ENCODE results near the gene INAVA. TPM values are rescaled to one million over a fixed set of nuclear protein-coding genes. Genes with fewer than 3 reads are reported as not detected.

Gene INAVA
- total RNA-seq, 1 donor from 2014 or later, result 2.4 TPM

GRCh38 chr1:200874694-200875093 is 20.0 kb upstream of the INAVA start:
- no peak for TF ChIP-seq CTCF (IDR thresholded peaks at IDR 0.05; ENCODE audit: partially characterized antibody, unreplicated experiment)
- peaks cover 4% of the 10 kb centered on the region for H3K9me3 Mint-ChIP-seq (ENCODE audit: unreplicated experiment)
- peak overlapping the region; percentile 51 for H3K4me3 Mint-ChIP-seq (ENCODE audit: unreplicated experiment)
- H3K4me1 Mint-ChIP-seq (ENCODE audit: low read depth, unreplicated experiment), result no peaks in the 10 kb centered on the region
- H3K36me3 Mint-ChIP-seq (ENCODE audit: unreplicated experiment), result no peaks in the 10 kb centered on the region
- DNase-seq, result no peak
- no peak overlapping the region for H3K27ac Mint-ChIP-seq (ENCODE audit: unreplicated experiment)
- H3K27me3 Mint-ChIP-seq (ENCODE audit: unreplicated experiment), result peaks cover 7% of the 10 kb centered on the region

GRCh38 chr1:200875416-200875815 is 19.3 kb upstream of the INAVA start:
- Mint-ChIP-seq H3K36me3 (ENCODE audit: unreplicated experiment) (no peaks in the 10 kb centered on the region), H3K27me3 (ENCODE audit: unreplicated experiment) (peaks cover 7% of the 10 kb centered on the region), H3K4me3 (ENCODE audit: unreplicated experiment) (no peak overlapping the region), H3K4me1 (ENCODE audit: low read depth, unreplicated experiment) (no peaks in the 10 kb centered on the region), H3K9me3 (ENCODE audit: unreplicated experiment) (peaks cover 4% of the 10 kb centered on the region), H3K27ac (ENCODE audit: unreplicated experiment) (no peak overlapping the region)
- no peak for TF ChIP-seq CTCF (IDR thresholded peaks at IDR 0.05; ENCODE audit: partially characterized antibody, unreplicated experiment)
- no peak for DNase-seq

- no peak for DNase-seq
- H3K36me3 Mint-ChIP-seq (ENCODE audit: unreplicated experiment), result no peaks in the 10 kb centered on the region
- no peak for TF ChIP-seq CTCF (IDR thresholded peaks at IDR 0.05; ENCODE audit: partially characterized antibody, unreplicated experiment)
- no peak overlapping the region for H3K4me3 Mint-ChIP-seq (ENCODE audit: unreplicated experiment)
- no peaks in the 10 kb centered on the region for H3K4me1 Mint-ChIP-seq (ENCODE audit: low read depth, unreplicated experiment)
- H3K27me3 Mint-ChIP-seq (ENCODE audit: unreplicated experiment), result peaks cover 6% of the 10 kb centered on the region
- H3K9me3 Mint-ChIP-seq (ENCODE audit: unreplicated experiment), result peaks cover 1% of the 10 kb centered on the region
- no peak overlapping the region for H3K27ac Mint-ChIP-seq (ENCODE audit: unreplicated experiment)
Measured at GRCh38 chr1:200877010-200877409, 17.7 kb upstream of the INAVA start.

- Mint-ChIP-seq H3K36me3 (ENCODE audit: unreplicated experiment) (no peaks in the 10 kb centered on the region), H3K4me1 (ENCODE audit: low read depth, unreplicated experiment) (no peaks in the 10 kb centered on the region), H3K27ac (ENCODE audit: unreplicated experiment) (no peak overlapping the region), H3K4me3 (ENCODE audit: unreplicated experiment) (no peak overlapping the region), H3K27me3 (ENCODE audit: unreplicated experiment) (peaks cover 6% of the 10 kb centered on the region), H3K9me3 (ENCODE audit: unreplicated experiment) (no peaks in the 10 kb centered on the region)
- no peak for TF ChIP-seq CTCF (IDR thresholded peaks at IDR 0.05; ENCODE audit: partially characterized antibody, unreplicated experiment)
- no peak for DNase-seq
Measured at GRCh38 chr1:200877839-200878551, 16.7 kb upstream of the INAVA start.

GRCh38 chr1:200880212-200880611 is 14.5 kb upstream of the INAVA start:
- Mint-ChIP-seq H3K9me3 (ENCODE audit: unreplicated experiment) (no peaks in the 10 kb centered on the region), H3K4me1 (ENCODE audit: low read depth, unreplicated experiment) (no peaks in the 10 kb centered on the region), H3K4me3 (ENCODE audit: unreplicated experiment) (no peak overlapping the region), H3K27me3 (ENCODE audit: unreplicated experiment) (no peaks in the 10 kb centered on the region), H3K36me3 (ENCODE audit: unreplicated experiment) (no peaks in the 10 kb centered on the region), H3K27ac (ENCODE audit: unreplicated experiment) (no peak overlapping the region)
- TF ChIP-seq CTCF (IDR thresholded peaks at IDR 0.05; ENCODE audit: partially characterized antibody, unreplicated experiment), result no peak
- no peak for DNase-seq
